Aorta (tissue), 5 donors: Measurements from ENCODE around the gene CACNA1D. TPM values are rescaled to one million over a fixed set of nuclear protein-coding genes. Genes with fewer than 3 reads are reported as not detected.

Source experiments
- ATAC-seq: fragments of 200-7000 bp; cut with Tn5 transposase; one replicate; pipeline ENCODE4 v1.9.1; 2022; ENCODE audit warnings: moderate library complexity; ENCODE audit not compliant: low FRiP score
- DNase-seq, 2 donors: peaks; one replicate each; pipeline ENCODE4 v3.0.0-alpha.2; 2020
- H3K27ac ChIP-seq, 2 donors: one replicate each; pipeline ENCODE4 v1.5.1; 2013; ENCODE audit warnings: low read length in 2 of 2, mild to moderate bottlenecking in 2 of 2, moderate library complexity in 2 of 2, control low read depth in 1 of 2, inconsistent platforms in 1 of 2, low read depth in 1 of 2
- H3K27me3 ChIP-seq, 2 donors: one replicate each; pipeline ENCODE4 v1.6.1; 2013; ENCODE audit warnings: control low read depth in 1 of 2, low read length in 1 of 2, mild to moderate bottlenecking in 1 of 2, moderate library complexity in 1 of 2; ENCODE audit not compliant: insufficient read depth in 2 of 2, control insufficient read depth in 1 of 2
- H3K36me3 ChIP-seq, 2 donors: one replicate each; pipeline ENCODE4 v1.6.1; 2013; ENCODE audit warnings: control low read depth in 1 of 2, low read length in 1 of 2, mild to moderate bottlenecking in 1 of 2; ENCODE audit not compliant: insufficient read depth in 2 of 2, control insufficient read depth in 1 of 2
- H3K4me1 ChIP-seq, 2 donors: one replicate each; pipeline ENCODE4 v1.6.1; 2013; ENCODE audit warnings: low read length in 2 of 2, control low read depth in 1 of 2, mild to moderate bottlenecking in 1 of 2, moderate library complexity in 1 of 2; ENCODE audit not compliant: insufficient read depth in 2 of 2, control insufficient read depth in 1 of 2
- H3K4me3 ChIP-seq, 2 donors: one replicate each; pipeline ENCODE4 v1.5.1; 2013; ENCODE audit warnings: low read length in 2 of 2, control low read depth in 1 of 2, mild to moderate bottlenecking in 1 of 2
- H3K9me3 ChIP-seq: one replicate; pipeline ENCODE4 v1.6.1; 2013; ENCODE audit warnings: mild to moderate bottlenecking, low read length; ENCODE audit not compliant: control insufficient read depth
- WGBS, 2 donors: extraction: QIAGEN DNeasy Blood & Tissue Kit; methylation state at CpG; one replicate each; pipeline ENCODE4 v1.1.7; 2013; 5-methylcytosine and 5-hydroxymethylcytosine counted together
- intact Hi-C, 2 donors: fragments of 100-400 bp; cut with DNase I; formaldehyde crosslinking; loops; one replicate each; pipeline versions ENCODE4 v1.14.2 to v1.15.0; 2022
- polyA plus RNA-seq, 2 donors: library from polyadenylated mRNA; stranded (reverse); fragments of 200-250 nt; gene quantifications; one replicate each; pipeline ENCODE4 v1.2.3, GENCODE V29; 2013
- total RNA-seq, 2 donors: library from RNA; stranded (reverse); fragmentation: NEBNext Ultra II Directional; extraction: Animal tissue kit (Norgen Biotek cat#: 25700); gene quantifications; one replicate each; pipeline ENCODE4 v1.2.1, GENCODE V29; 2021
- donor health status: healthy with polysubstance abuse.
- donor health status: Bipolar disorder and iron deficiency.
- donor health status: DM: no; HTN: no; CAD: no.
- donor health status: DM: no; HTN: no; CAD: no.
- donor health status: DM: yes; HTN: yes; CAD: no.

The CACNA1D gene
- total and polyA plus RNA-seq, 4 donors = 0.25 to 7.4 (median 0.78) TPM; not detected in 1

GRCh38 chr3:53719796-53720195 is 225.4 kb downstream of the CACNA1D start:
- DNase-seq = no peak
- Histone ChIP-seq H3K27ac (no peak overlapping the region), H3K27me3 (no peaks in the 10 kb centered on the region), H3K4me1 (no peaks in the 10 kb centered on the region), H3K4me3 (no peak overlapping the region), H3K9me3 (no peaks in the 10 kb centered on the region), H3K36me3 (no peaks in the 10 kb centered on the region)
- intact Hi-C loops = loop anchor here in 1 of 2 donors (10.0 kb wide), 1 partner anchor 345 kb away; no protein-coding TSS in a partner anchor
- ATAC-seq = no peak
- WGBS, 2 donors = 85 to 87% methylated on average over 6 of the region's 6 CpGs

GRCh38 chr3:53721187-53722119 is 227.0 kb downstream of the CACNA1D start:
- Histone ChIP-seq H3K36me3 (no peaks in the 10 kb centered on the region), H3K4me1 (no peaks in the 10 kb centered on the region), H3K9me3 (no peaks in the 10 kb centered on the region), H3K27me3 (no peaks in the 10 kb centered on the region), H3K4me3 (no peak overlapping the region), H3K27ac (no peak overlapping the region)
- no peak for DNase-seq
- WGBS, 2 donors = 62% methylated on average over 6 of the region's 6 CpGs
- no peak for ATAC-seq
- intact Hi-C loops = no loop called here

- no peak for ATAC-seq
- intact Hi-C loops = no loop called here
- no peaks in the 10 kb centered on the region for H3K4me1 ChIP-seq
- H3K27me3 ChIP-seq = no peaks in the 10 kb centered on the region
- 90 to 94% methylated on average over 2 of the region's 2 CpGs for WGBS, 2 donors
- H3K4me3 ChIP-seq = no peak overlapping the region
- no peaks in the 10 kb centered on the region for H3K9me3 ChIP-seq
- no peaks in the 10 kb centered on the region for H3K36me3 ChIP-seq
- DNase-seq = no peak
- H3K27ac ChIP-seq = no peak overlapping the region
Observed at GRCh38 chr3:53724566-53724965, 230.2 kb downstream of the CACNA1D start.

GRCh38 chr3:53725387-53725995 is 231.1 kb downstream of the CACNA1D start:
- DNase-seq = no peak
- H3K27ac ChIP-seq = no peak overlapping the region
- intact Hi-C loops = no loop called here
- WGBS, 2 donors = 75 to 76% methylated on average over 5 of the region's 5 CpGs
- ATAC-seq = no peak
- H3K4me1 ChIP-seq = peaks cover 0 to 2% of the 10 kb centered on the region in 2 donors
- no peak overlapping the region for H3K4me3 ChIP-seq
- no peaks in the 10 kb centered on the region for H3K27me3 ChIP-seq
- no peaks in the 10 kb centered on the region for H3K36me3 ChIP-seq
- H3K9me3 ChIP-seq = no peaks in the 10 kb centered on the region

GRCh38 chr3:53726643-53727042 is 232.2 kb downstream of the CACNA1D start:
- DNase-seq (no peak), ATAC-seq (no peak)
- WGBS, 2 donors = 64 to 79% methylated on average over 9 of the region's 9 CpGs
- no peaks in the 10 kb centered on the region for H3K27me3 ChIP-seq
- no peaks in the 10 kb centered on the region for H3K9me3 ChIP-seq
- peaks cover 0 to 3% of the 10 kb centered on the region in 2 donors for H3K4me1 ChIP-seq
- no peak overlapping the region for H3K4me3 ChIP-seq
- no peaks in the 10 kb centered on the region for H3K36me3 ChIP-seq
- H3K27ac ChIP-seq = no peak overlapping the region
- intact Hi-C loops = no loop called here

- H3K27me3 ChIP-seq = no peaks in the 10 kb centered on the region
- no peak overlapping the region for H3K4me3 ChIP-seq
- no peak for DNase-seq
- no peak overlapping the region for H3K27ac ChIP-seq
- H3K9me3 ChIP-seq = no peaks in the 10 kb centered on the region
- intact Hi-C loops = no loop called here
- peaks cover 0 to 3% of the 10 kb centered on the region in 2 donors for H3K4me1 ChIP-seq
- no peak for ATAC-seq
- no peaks in the 10 kb centered on the region for H3K36me3 ChIP-seq
Observed at GRCh38 chr3:53728606-53729005, 234.2 kb downstream of the CACNA1D start.

- ATAC-seq (no peak), DNase-seq (no peak)
- no peaks in the 10 kb centered on the region for H3K36me3 ChIP-seq
- H3K27ac ChIP-seq = no peak overlapping the region
- WGBS, 2 donors = 95 to 98% methylated on average over 6 of the region's 6 CpGs
- intact Hi-C loops = no loop called here
- no peaks in the 10 kb centered on the region for H3K9me3 ChIP-seq
- peaks cover 0 to 3% of the 10 kb centered on the region in 2 donors for H3K4me1 ChIP-seq
- H3K27me3 ChIP-seq = no peaks in the 10 kb centered on the region
- H3K4me3 ChIP-seq = no peak overlapping the region
Observed at GRCh38 chr3:53729159-53729558, 234.7 kb downstream of the CACNA1D start.

GRCh38 chr3:53729618-53730017 is 235.2 kb downstream of the CACNA1D start:
- H3K9me3 ChIP-seq = no peaks in the 10 kb centered on the region
- no peak overlapping the region for H3K27ac ChIP-seq
- no peaks in the 10 kb centered on the region for H3K27me3 ChIP-seq
- intact Hi-C loops = loop anchor here in 1 of 2 donors (5.0 kb wide), 1 partner anchor 118 kb away; the partner anchor contains the start of genes CHDH and IL17RB
- H3K4me3 ChIP-seq = no peak overlapping the region
- DNase-seq (no peak), ATAC-seq (no peak)
- WGBS, 2 donors = 89 to 90% methylated on average over 2 of the region's 2 CpGs
- no peaks in the 10 kb centered on the region for H3K36me3 ChIP-seq
- peaks cover 0 to 3% of the 10 kb centered on the region in 2 donors for H3K4me1 ChIP-seq
